Pancreas (tissue), 10 donors: ENCODE measurements around the gene TCF19. TPM values are rescaled to one million over a fixed set of nuclear protein-coding genes. Genes with fewer than 3 reads are reported as not detected.

Experiments used
- ATAC-seq, 4 donors: fragments of 200-7000 bp; cut with Tn5 transposase; one replicate each; pipeline versions ENCODE4 v1.8.0 to v1.9.1; 2020; ENCODE audit warnings: mild to moderate bottlenecking in 4 of 4, moderate library complexity in 4 of 4
- DNase-seq, 6 donors: peaks; one replicate each; pipeline ENCODE4 v3.0.0-alpha.2; 2020
- FAIRE-seq: peaks from 2 replicates; lab custom pipeline; 2012; peaks lifted over from hg19 to GRCh38; lab: Jason Lieb, UNC
- H3K27ac ChIP-seq, 4 donors: fragments of 200-600 bp; sonication (generic); 1 replicate in 3 of 4; 2 replicates in 1 of 4; pipeline versions ENCODE4 v1.5.0 to v1.8.0; 2020
- H3K27me3 ChIP-seq, 4 donors: fragments of 200-600 bp; one replicate each; pipeline ENCODE4 v1.8.0; 2021
- H3K36me3 ChIP-seq, 3 donors: fragments of 200-600 bp; sonication (generic) in 1 of 3; one replicate each; pipeline versions ENCODE4 v1.5.0 to v1.8.0; 2020 to 2021
- H3K4me1 ChIP-seq, 3 donors: fragments of 200-600 bp; one replicate each; pipeline ENCODE4 v1.8.0; 2021
- H3K4me3 ChIP-seq, 4 donors: fragments of 200-600 bp; sonication (generic) in 2 of 4; one replicate each; pipeline versions ENCODE4 v1.5.0 to v1.8.0; 2020 to 2021
- H3K9me3 ChIP-seq, 4 donors: fragments of 200-600 bp; one replicate each; pipeline ENCODE4 v1.8.0; 2021
- CTCF ChIP-seq, 4 donors: fragments of 200-600 bp; sonication (generic) in 3 of 4; IDR thresholded peaks; one replicate each; pipeline versions ENCODE4 v1.5.0 to v1.8.0; 2021; ENCODE audit warnings: antibody characterized with exemption in 4 of 4
- WGBS, 2 donors: extraction: QIAGEN DNeasy Blood & Tissue Kit; methylation state at CpG; one replicate each; pipeline ENCODE4 v1.1.7; 2013; 5-methylcytosine and 5-hydroxymethylcytosine counted together
- intact Hi-C, 3 donors: fragments of 100-400 bp; cut with DNase I; formaldehyde crosslinking; loops; one replicate each; pipeline versions ENCODE4 v1.11.1 to v1.14.2; 2022
- polyA plus RNA-seq, 2 donors: library from polyadenylated mRNA; stranded (reverse); fragments of 200-250 nt; gene quantifications; one replicate each; pipeline ENCODE4 v1.2.3, GENCODE V29; 2013
- total RNA-seq, 6 donors: library from RNA; stranded (reverse); fragmentation: NEBNext Ultra II Directional in 4 of 6; extraction: Animal tissue kit (Norgen Biotek cat#: 25700) in 4 of 6; gene quantifications; one replicate each; pipeline versions ENCODE4 v1.2.1 to v1.2.4, GENCODE V29; 2021 to 2023
- donor health status: healthy with polysubstance abuse.
- donor health status: DM: no; HTN: no; CAD: no; lungs with moderate emphysema.
- donor health status: DM: no; HTN: no; CAD: no.
- donor health status: control.
- donor health status: control.
- donor health status: Bipolar disorder and iron deficiency.
- donor health status: DM: yes; HTN: yes; CAD: no.
- donor health status: DM: no; HTN: no; CAD: no.
- donor health status: DM: no; HTN: no; CAD: no.
- donor health status: DM: yes; HTN: yes; CAD: no.

The TCF19 gene
- total and polyA plus RNA-seq, 8 donors, result 0.83 to 3.4 (median 2.0) TPM

- Histone ChIP-seq H3K9me3 (no peaks in the 10 kb centered on the region), H3K4me1 (no peaks in the 10 kb centered on the region), H3K4me3 (no peak overlapping the region), H3K27me3 (no peaks in the 10 kb centered on the region), H3K36me3 (no peaks in the 10 kb centered on the region), H3K27ac (no peak overlapping the region)
- DNase-seq (no peak), ATAC-seq (no peak), FAIRE-seq (no peak)
- 62 to 76% methylated on average over 19 of the region's 19 CpGs for WGBS, 2 donors
- intact Hi-C loops, result no loop called here
- no peak for TF ChIP-seq CTCF (IDR thresholded peaks at IDR 0.05)
These were observed 41.6 kb upstream of the TCF19 start for GRCh38 chr6:31116661-31117385.

- H3K36me3 ChIP-seq, result no peaks in the 10 kb centered on the region
- WGBS, 2 donors, result 58 to 86% methylated on average over 7 of the region's 7 CpGs
- H3K4me1 ChIP-seq, result peaks cover 0 to 12% (median 0%) of the 10 kb centered on the region in 3 donors
- no peaks in the 10 kb centered on the region for H3K27me3 ChIP-seq
- H3K9me3 ChIP-seq, result no peaks in the 10 kb centered on the region
- DNase-seq (no peak), ATAC-seq (no peak), FAIRE-seq (no peak)
- H3K4me3 ChIP-seq, result no peak overlapping the region
- intact Hi-C loops, result no loop called here
- no peak overlapping the region for H3K27ac ChIP-seq
- no peak for TF ChIP-seq CTCF (IDR thresholded peaks at IDR 0.05)
These were observed 40.2 kb upstream of the TCF19 start for GRCh38 chr6:31118178-31118577.

GRCh38 chr6:31120151-31120915 is 38.1 kb upstream of the TCF19 start, which contains the start of gene CDSN:
Gene CDSN, minus strand, starts transcription at chr6:31120446. Its CDS starts 27 bp downstream, at chr6:31120419.
- ATAC-seq (no peak), DNase-seq (no peak), FAIRE-seq (no peak)
- Histone ChIP-seq H3K4me3 (no peak within 1 kb of the TSS), H3K36me3 (no peaks in the 10 kb centered on the region), H3K27me3 (no peaks in the 10 kb centered on the region), H3K27ac (no peak within 1 kb of the TSS), H3K9me3 (no peaks in the 10 kb centered on the region), H3K4me1 (peaks cover 0 to 12% (median 0%) of the 10 kb centered on the region in 3 donors)
- intact Hi-C loops, result no loop called here
- 68% methylated on average over 23 to 26 of the region's 26 CpGs for WGBS, 2 donors
- no peak for TF ChIP-seq CTCF (IDR thresholded peaks at IDR 0.05)

DNA sequence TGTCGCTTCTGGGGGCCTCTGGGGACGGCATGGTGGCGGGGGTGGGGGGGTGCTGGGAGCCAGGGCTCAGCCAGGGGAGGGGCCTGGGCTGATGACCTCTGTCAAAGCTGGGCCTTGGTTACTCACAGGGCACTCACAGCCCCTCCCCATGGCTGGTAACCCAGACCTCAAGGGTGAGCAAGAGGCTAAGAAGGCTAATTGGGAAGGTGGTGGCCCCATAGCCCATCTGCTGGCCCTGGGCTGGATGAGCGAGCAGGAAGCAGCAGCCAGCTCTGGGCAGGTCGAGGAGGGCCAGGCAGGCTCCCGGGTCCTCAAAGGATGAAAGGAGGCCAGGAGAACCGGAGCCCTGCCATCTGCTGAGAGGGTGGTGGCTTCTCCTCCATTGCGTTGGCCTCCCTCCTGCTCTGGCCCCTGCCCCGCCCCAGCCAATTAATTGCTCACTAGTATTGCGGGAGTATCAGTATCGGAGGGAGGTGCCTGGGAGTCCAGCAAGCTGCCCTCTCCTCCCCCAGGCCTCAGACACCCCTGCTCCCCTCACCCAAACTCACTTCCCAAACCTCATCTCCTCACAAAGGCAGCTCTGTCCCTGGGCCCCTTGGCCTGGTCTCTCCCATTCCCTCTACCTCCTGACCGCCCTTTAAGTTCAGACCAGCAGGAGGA is 37.1 kb upstream of the TCF19 start:
- TF ChIP-seq CTCF (IDR thresholded peaks at IDR 0.05), result no peak
- Histone ChIP-seq H3K27me3 (no peaks in the 10 kb centered on the region), H3K4me3 (no peak overlapping the region), H3K4me1 (peaks cover 0 to 12% (median 0%) of the 10 kb centered on the region in 3 donors), H3K27ac (peak overlapping the region in 1 of 4 donors; percentile 64), H3K36me3 (no peaks in the 10 kb centered on the region), H3K9me3 (no peaks in the 10 kb centered on the region)
- ATAC-seq (no peak), DNase-seq (no peak), FAIRE-seq (no peak)
- intact Hi-C loops, result no loop called here
- WGBS, 2 donors, result 70 to 89% methylated on average over 11 to 12 of the region's 12 CpGs
